Fibroblast of lung (primary cell): Measurements from ENCODE around the gene PRDX5. TPM values are rescaled to one million over a fixed set of nuclear protein-coding genes. Genes with fewer than 3 reads are reported as not detected.

Source experiments
- DNase-seq, 2 donors: peaks; one replicate each; pipeline versions ENCODE4 v3.0.0 to v3.0.0-alpha.2; 2010; ENCODE audit warnings: low read depth in 2 of 2
- H2AFZ ChIP-seq: 2 replicates; pipeline ENCODE4 v1.5.1; 2012; ENCODE audit warnings: low read length, control low read depth, inconsistent platforms
- H3K27ac ChIP-seq: 2 replicates; pipeline ENCODE4 v1.5.1; 2011; ENCODE audit warnings: low read length, control low read depth; ENCODE audit not compliant: insufficient read depth
- H3K27me3 ChIP-seq: 2 replicates; pipeline ENCODE4 v1.5.1; 2011; ENCODE audit warnings: mild to moderate bottlenecking, low read length; ENCODE audit not compliant: control insufficient read depth, insufficient read depth
- H3K36me3 ChIP-seq: 2 replicates; pipeline ENCODE4 v1.5.1; 2011; ENCODE audit warnings: low read length; ENCODE audit not compliant: control insufficient read depth, insufficient read depth
- H3K4me1 ChIP-seq: 2 replicates; pipeline ENCODE4 v1.5.1; 2011; ENCODE audit warnings: low read length; ENCODE audit not compliant: control insufficient read depth, insufficient read depth; ENCODE audit errors: extremely low read depth
- H3K4me2 ChIP-seq: 2 replicates; pipeline ENCODE4 v1.5.1; 2011; ENCODE audit warnings: low read length, control low read depth; ENCODE audit not compliant: insufficient read depth; ENCODE audit errors: extremely low read depth
- H3K4me3 ChIP-seq, 4 experiments: fragments of 200-600 bp in 1 of 4; sonication (generic) in 1 of 4; replicated peaks in 1 of 4; 2 replicates each; pipeline ENCODE4 v1.5.1; 2011 to 2016; ENCODE audit warnings: low read length in 4 of 4, low read depth in 3 of 4, mild to moderate bottlenecking in 3 of 4, control low read depth in 2 of 4, inconsistent platforms in 1 of 4, mixed read lengths in 1 of 4; ENCODE audit not compliant: insufficient read depth in 1 of 4; ENCODE audit errors: control extremely low read depth in 1 of 4
- H3K79me2 ChIP-seq: 2 replicates; pipeline ENCODE4 v1.5.1; 2012; ENCODE audit warnings: mild to moderate bottlenecking, low read length, inconsistent platforms; ENCODE audit not compliant: control insufficient read depth, insufficient read depth
- H3K9ac ChIP-seq: 2 replicates; pipeline ENCODE4 v1.5.1; 2011; ENCODE audit warnings: mild to moderate bottlenecking, low read length, control low read depth; ENCODE audit not compliant: insufficient read depth
- H3K9me3 ChIP-seq: 2 replicates; pipeline ENCODE4 v1.5.1; 2012; ENCODE audit warnings: low read depth, low read length; ENCODE audit not compliant: control insufficient read depth, insufficient read depth
- H4K20me1 ChIP-seq: 2 replicates; pipeline ENCODE4 v1.5.1; 2011; ENCODE audit warnings: low read length; ENCODE audit not compliant: control insufficient read depth, insufficient read depth; ENCODE audit errors: extremely low read depth
- EZH2 ChIP-seq: IDR thresholded peaks from 2 replicates; pipeline ENCODE4 v1.5.1; 2012; ENCODE audit warnings: low read length, control low read depth, mild to moderate bottlenecking; ENCODE audit errors: missing control alignments
- polyA plus RNA-seq, 2 donors: library from polyadenylated mRNA; depleted of rRNA in 1 of 2; stranded (reverse) in 1 of 2; unstranded in 1 of 2; fragments of >200 nt; gene quantifications; 2 replicates each; pipeline ENCODE4 v1.2.1, GENCODE V29; 2011 to 2012; ENCODE audit warnings: missing spikeins in 1 of 2
- total RNA-seq: library from RNA; depleted of rRNA; stranded (reverse); fragments of >200 nt; gene quantifications from 2 replicates; pipeline ENCODE4 v1.2.1, GENCODE V29; 2014
- TF ChIP-seq, protein P1 (sequence below), 2 donors: IDR thresholded peaks in 1 of 2; conservative IDR thresholded peaks in 1 of 2; 1 replicate in 1 of 2; 2 replicates in 1 of 2; pipeline ENCODE4 v1.5.1; 2011 to 2012; ENCODE audit warnings: low read length in 2 of 2, control low read depth in 1 of 2, inconsistent platforms in 1 of 2, low read depth in 1 of 2, mild to moderate bottlenecking in 1 of 2

PRDX5 gene
- total and polyA plus RNA-seq, 2 donors (not counting 1 experiment from before 2014, with no cell fraction given): 319 to 431 TPM

DNA sequence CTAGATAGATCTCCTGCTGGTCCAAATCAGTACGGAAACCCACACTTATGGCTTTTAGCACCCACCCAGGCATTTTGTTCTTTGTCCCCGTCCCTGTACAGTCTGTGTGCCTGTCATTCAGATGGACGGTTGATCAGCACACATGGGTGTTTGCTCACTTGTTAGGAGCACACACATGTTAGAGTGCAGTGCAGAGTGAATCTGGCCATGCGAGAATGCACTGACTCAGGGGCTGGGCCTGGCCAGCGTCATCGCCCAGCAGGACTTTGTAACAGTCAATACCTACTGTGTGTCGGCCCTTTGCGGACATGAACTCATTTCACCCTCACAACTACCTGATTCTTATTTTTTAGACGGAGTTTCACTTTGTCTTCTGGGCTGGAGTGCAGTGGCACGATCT lies 44.4 kb downstream of the PRDX5 start:
- peaks cover 18% of the 10 kb centered on the region for H3K36me3 ChIP-seq
- H3K27me3 ChIP-seq: no peaks in the 10 kb centered on the region

DNA sequence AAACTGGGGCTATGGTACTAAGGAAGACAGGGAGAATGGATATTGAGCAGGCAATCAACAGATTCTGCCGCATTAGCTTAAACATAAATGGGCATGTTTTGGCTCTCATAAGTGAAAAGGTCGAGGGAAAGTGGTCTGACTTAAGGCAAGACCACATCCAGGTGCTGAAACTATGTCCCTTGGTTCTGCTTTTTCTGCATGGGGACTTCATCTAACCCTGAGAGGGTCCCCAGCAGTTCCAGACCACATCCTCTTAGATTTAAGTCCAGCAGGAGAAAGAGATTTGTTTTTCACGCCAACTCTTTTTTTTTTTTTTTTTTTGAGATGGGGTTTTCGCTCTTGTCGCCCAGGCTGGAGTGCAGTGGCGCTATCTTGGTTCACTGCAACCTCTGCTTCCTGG lies 46.5 kb downstream of the PRDX5 start:
- Histone ChIP-seq H3K9me3 (no peaks in the 10 kb centered on the region), H2AFZ (no peak overlapping the region), H3K79me2 (peaks cover 9% of the 10 kb centered on the region), H3K4me3 (no peak overlapping the region), H3K27me3 (no peaks in the 10 kb centered on the region), H3K36me3 (peaks cover 23% of the 10 kb centered on the region), H3K9ac (no peak overlapping the region), H3K4me2 (no peak overlapping the region), H3K27ac (no peak overlapping the region), H4K20me1 (no peaks in the 10 kb centered on the region), H3K4me1 (peaks cover 4% of the 10 kb centered on the region)
- no peak for TF ChIP-seq EZH2
- TF ChIP-seq, protein P1, sequence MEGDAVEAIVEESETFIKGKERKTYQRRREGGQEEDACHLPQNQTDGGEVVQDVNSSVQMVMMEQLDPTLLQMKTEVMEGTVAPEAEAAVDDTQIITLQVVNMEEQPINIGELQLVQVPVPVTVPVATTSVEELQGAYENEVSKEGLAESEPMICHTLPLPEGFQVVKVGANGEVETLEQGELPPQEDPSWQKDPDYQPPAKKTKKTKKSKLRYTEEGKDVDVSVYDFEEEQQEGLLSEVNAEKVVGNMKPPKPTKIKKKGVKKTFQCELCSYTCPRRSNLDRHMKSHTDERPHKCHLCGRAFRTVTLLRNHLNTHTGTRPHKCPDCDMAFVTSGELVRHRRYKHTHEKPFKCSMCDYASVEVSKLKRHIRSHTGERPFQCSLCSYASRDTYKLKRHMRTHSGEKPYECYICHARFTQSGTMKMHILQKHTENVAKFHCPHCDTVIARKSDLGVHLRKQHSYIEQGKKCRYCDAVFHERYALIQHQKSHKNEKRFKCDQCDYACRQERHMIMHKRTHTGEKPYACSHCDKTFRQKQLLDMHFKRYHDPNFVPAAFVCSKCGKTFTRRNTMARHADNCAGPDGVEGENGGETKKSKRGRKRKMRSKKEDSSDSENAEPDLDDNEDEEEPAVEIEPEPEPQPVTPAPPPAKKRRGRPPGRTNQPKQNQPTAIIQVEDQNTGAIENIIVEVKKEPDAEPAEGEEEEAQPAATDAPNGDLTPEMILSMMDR (conservative IDR thresholded peaks at IDR 0.05 in 1 of 2, IDR thresholded peaks at IDR 0.05 in 1 of 2; ENCODE audit: low read depth in 1 of 2, low read length in 2 of 2): no peak
- DNase-seq: no peak

More for the DNA sequence above, 44.4 kb downstream of the PRDX5 start:
- Histone ChIP-seq H3K27ac (no peak overlapping the region), H4K20me1 (no peaks in the 10 kb centered on the region), H3K9ac (no peak overlapping the region), H3K9me3 (no peaks in the 10 kb centered on the region), H3K4me2 (no peak overlapping the region), H3K4me1 (peaks cover 16% of the 10 kb centered on the region), H2AFZ (no peak overlapping the region), H3K79me2 (peaks cover 13% of the 10 kb centered on the region), H3K4me3 (no peak overlapping the region)
- no peak for TF ChIP-seq EZH2
- TF ChIP-seq, protein P1 (conservative IDR thresholded peaks at IDR 0.05 in 1 of 2, IDR thresholded peaks at IDR 0.05 in 1 of 2; ENCODE audit: low read depth in 1 of 2, low read length in 2 of 2): no peak
- no peak for DNase-seq

- TF ChIP-seq EZH2: no peak
- TF ChIP-seq, protein P1 (conservative IDR thresholded peaks at IDR 0.05 in 1 of 2, IDR thresholded peaks at IDR 0.05 in 1 of 2; ENCODE audit: low read depth in 1 of 2, low read length in 2 of 2): no peak
- H3K79me2 ChIP-seq: peaks cover 4% of the 10 kb centered on the region
- no peak overlapping the region for H3K4me2 ChIP-seq
- no peaks in the 10 kb centered on the region for H4K20me1 ChIP-seq
- no peak overlapping the region for H3K9ac ChIP-seq
- no peak overlapping the region for H2AFZ ChIP-seq
- peaks cover 1% of the 10 kb centered on the region for H3K4me1 ChIP-seq
- no peak for DNase-seq
- peaks cover 27% of the 10 kb centered on the region for H3K36me3 ChIP-seq
- no peak overlapping the region for H3K27ac ChIP-seq
- H3K27me3 ChIP-seq: no peaks in the 10 kb centered on the region
- H3K4me3 ChIP-seq: no peak overlapping the region
- H3K9me3 ChIP-seq: no peaks in the 10 kb centered on the region
Observed at GRCh38 chr11:64364911-64365310, 47.0 kb downstream of the PRDX5 start.
